ENCODE measurements around the gene MAST2.
"Not testable (repeated sequence)": the region's sequence is repeated elsewhere in the genome, so short reads cannot be mapped to it uniquely, and the experiment has no call there.

Gene MAST2

DNA sequence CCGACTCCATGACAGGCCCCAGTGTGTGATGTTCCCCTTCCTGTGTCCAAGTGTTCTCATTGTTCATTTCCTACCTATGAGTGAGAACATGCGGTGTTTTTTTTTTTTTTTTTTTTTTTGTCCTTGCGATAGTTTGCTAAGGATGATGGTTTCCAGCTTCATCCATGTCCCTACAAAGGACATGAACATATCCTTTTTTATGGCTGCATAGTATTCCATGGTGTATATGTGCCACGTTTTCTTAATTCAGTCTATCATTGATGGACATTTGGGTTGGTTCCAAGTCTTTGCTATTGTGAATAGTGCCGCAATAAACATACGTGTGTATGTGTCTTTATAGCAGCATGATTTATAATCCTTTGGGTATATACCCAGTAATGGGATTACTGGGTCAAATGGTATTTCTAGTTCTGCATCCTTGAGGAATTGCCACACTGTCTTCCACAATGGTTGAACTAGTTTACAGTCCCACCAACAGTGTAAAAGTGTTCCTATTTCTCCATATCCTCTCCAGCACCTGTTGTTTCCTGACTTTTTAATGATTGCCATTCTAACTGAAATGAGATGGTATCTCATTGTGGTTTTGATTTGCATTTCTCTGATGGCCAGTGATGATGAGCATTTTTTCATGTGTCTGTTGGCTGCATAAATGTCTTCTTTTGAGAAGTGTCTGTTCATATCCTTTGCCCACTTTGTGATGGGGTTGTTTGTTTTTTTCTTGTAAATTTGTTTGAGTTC lies 54.5 kb downstream of the MAST2 start:
- DNase-seq (ENCODE audit: low read depth), result not testable (repeated sequence)

DNA sequence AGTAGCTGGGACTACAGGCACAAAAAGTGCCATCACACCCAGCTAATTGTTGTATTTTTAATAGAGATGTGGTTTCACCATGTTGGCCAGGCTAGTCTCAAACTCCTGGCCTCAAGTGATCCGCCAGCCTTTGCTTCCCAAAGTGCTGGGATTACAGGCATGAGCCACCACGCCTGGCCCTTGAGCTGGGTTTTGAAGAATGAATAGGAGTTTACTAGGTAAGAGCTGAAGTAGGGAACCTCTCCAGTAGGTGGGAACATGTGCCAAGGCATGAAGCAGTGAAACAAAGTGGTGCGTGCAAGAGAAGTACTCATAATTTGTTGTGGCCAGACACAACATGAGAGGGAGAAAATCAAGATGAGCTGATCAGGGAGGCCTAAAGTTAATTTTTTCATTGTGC lies 55.8 kb downstream of the MAST2 start:
- DNase-seq (ENCODE audit: low read depth), result no peak

DNA sequence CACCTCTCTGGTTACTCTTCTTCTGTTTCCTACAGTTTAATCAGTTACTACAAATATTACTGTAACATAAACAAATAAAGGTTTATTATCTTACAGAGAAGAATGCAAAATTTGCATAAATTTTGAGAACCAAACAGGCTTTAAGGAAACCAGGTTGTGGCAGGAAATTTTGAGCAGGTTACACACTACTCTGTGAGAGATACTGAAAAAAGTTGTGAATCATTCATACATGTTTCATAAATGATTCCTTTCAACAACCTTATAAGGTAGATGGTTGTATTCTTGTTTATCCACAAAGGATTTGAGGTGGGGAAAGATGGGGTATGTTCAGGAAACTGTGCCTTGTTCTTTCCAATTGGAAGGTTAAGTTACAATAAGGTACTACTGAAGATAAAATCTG lies 58.6 kb downstream of the MAST2 start:
- no peak for DNase-seq (ENCODE audit: low read depth)

DNA sequence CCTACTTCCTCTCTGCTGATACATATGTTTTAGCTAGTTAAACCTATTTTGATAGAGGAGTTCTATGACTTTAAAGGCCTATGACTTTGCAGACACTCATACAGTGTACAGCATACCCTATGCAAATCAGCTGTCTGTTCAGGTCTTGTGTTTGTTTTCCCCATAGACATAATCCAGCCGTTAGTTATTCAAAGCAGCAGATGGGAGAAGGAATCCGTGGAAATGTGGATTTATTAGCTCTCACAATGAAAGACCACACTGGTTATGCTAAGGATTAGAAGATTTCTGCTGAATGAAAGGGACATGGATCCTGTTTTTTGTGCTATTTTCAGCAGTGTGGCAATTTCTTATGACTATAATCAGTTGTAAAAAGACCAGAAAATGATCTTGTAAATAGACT lies 59.8 kb downstream of the MAST2 start:
- DNase-seq (ENCODE audit: low read depth), result no peak

DNA sequence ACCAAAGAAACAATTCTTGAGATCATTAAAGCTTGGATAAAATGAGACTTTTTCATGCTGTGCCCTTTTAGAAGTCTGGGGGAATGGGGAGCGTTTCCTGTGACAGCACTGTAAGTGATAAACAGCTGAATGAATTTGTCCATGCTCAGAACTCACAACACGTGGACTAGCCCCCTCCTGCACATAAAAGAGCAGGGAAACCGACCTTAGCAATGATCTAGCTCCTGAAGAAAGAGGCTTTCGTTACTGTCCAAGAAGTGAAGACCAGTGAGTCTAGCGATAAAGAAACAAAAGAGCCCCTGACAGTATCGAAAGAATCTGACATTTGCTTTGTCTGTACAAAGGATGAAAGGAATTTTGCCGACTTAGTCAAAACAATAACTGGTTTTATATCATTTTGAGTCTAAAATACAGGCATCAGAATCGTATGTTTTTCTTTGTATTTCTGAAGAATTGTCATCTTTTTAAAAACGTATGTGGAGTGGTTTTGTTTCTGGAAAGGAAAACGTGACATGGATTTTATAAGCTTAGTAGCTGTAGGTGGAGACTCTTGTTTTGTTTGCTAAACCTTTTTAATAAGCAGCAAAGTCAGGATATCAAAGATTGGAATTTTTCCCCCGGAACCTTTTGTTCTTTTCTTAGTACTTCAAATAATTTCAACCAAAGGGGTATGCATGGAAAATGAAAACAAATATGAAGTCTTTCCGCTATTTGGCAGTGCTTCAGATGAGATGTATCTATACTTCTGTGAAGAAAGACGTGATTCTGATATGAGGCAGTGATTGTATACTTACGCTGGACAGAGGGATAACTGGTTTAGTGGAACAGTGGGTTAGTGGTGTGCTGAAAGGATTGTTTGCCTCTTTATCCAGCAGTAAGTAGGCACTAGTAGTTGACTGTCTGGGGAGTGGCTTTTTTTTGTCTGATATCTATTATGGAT lies 61.0 kb downstream of the MAST2 start:
- DNase-seq (ENCODE audit: low read depth), result no peak

DNA sequence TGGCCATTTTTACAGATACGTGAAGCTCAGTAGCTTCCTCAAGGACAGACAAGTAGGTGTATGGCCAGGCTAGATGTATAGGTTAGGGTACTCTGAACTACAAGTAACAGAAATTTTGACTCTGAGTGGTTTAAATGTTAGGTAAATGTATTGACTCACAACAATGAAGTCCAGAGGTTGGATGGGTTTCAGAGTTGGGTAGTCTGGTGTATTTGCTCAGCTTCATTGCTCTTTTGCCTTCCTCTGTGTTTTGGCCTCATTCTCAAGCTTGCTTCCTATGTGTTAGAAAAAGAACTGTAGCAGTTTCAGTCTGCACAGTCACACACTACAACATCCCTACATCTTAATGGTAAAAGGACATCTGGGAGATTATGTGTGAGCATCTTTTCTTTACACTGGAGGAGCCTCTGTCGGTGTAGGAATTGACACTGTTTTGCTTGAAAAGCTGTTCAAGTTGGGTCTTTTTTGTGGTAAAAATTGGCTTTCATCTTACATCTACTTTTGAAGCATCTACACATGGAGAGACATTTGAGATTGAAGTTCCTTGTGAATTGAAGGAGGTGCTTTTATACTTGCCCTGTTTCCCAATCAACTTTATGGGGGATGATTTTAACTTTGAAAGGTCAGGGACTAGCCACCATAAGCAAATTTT lies 64.4 kb downstream of the MAST2 start:
- no peak for DNase-seq (ENCODE audit: low read depth)

DNA sequence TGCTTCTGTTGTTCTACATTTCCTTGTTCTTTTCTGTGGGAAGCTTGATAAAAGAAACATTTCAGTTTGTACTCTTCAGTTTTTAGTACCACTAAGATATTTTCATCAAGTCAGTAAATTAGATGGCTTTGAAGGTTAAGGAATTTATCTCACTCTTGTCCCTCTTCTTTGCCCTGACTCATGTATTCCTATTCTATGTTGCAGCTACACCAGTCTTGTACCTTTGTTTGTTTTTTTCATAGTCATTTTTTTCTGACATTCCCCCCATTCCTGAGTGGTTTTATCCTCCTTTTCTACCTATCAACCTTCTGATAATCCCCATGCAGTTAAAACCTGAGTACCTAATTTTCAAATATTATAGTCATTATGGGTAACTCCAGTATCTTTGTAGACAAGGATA lies 65.4 kb downstream of the MAST2 start:
- no peak for DNase-seq (ENCODE audit: low read depth)

DNA sequence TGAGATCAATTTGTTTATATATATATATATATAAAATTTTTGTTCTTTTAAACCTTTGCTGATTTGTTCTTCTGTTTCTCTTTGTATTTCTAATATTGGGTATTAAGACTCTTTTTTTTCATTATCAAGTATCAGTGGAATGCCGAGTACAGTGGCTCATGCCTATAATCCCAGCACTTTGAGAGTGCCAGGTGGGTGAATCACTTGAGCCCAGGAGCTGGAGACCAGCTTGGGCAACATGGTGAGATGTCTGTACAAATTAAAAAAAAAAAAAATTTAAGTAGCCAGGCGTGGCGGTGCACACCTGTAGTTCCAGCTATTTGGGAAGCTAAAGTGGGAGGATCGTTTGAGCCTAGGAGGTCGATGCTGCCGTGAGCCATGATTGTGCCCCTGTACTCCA lies 67.1 kb downstream of the MAST2 start:
- DNase-seq (ENCODE audit: low read depth), result no peak

DNA sequence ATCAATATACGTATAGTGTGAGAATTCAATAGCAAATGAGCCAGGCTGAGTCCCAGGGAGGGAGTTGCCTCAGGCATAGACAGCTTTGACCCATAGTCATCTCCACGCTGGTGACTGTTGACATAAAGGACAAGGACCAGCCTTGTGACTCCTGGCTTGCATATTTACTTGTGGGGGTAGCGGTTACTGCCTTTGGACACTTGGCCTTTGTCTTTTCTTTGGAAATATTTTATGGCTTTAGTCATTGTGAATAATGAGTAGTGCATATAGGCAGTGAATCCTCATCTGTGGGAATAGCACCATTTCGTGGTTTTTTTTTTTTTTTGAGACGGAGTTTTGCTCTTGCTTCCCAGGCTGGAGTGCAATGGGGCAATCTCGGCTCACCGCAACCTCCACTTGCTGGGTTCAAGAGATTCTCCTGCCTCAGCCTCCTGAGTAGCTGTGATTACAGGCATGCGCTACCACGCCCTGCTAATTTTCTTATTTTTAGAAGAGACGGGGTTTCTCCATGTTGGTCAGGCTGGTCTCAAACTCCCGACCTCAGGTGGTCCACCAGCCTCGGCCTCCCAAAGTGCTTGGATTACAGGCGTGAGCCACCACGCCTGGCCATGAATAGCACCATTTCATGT lies 68.9 kb downstream of the MAST2 start:
- peak; percentile 68 for DNase-seq (ENCODE audit: low read depth)

DNA sequence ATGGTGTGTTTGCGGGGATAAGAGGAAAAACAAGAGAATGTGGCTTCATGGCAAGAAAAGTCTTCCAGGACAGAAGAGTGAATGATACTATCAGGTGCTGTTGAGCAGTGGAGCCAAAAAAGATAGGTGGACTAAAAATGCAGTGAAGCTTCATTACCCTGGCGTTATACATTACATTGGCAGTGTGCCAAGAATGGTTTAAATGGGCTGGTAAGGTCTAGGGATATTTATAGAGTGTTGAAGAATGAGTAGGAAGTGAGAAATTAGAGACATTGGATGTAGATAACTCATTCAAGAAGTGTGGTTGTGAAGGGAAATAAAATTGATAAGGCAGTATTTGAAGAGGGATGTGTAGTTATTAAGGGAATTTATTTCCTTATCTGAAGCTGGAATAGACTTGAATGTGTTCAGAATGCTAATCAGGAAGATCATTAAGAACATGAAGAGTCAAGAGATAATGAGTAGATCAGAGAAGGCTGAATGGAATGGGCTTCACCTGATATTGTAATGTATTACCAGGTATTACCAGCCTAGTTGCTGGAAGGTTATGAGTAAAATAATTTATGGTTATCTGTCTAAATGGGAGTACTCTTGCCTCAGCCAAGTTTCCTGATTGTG lies 72.7 kb downstream of the MAST2 start:
- DNase-seq (ENCODE audit: low read depth), result no peak

DNA sequence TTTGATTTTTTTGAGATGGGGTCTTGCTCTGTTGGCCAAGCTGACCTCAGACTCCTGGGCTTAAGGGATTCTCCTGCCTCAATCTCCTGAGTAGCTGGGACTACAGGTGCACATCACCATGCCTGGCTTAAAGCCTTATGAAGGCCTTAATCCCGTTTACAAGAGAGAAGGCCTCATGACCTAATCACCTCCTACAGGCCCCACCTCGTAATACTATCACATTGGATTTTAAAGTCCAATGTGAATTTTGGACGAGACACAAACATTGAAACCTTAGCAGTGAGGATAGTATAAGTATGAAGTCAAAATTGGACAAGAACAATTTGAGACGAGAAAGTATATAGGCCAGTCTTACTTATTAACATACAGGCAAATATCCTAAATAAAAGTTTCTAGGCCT lies 73.9 kb downstream of the MAST2 start:
- DNase-seq (ENCODE audit: low read depth), result no peak

DNA sequence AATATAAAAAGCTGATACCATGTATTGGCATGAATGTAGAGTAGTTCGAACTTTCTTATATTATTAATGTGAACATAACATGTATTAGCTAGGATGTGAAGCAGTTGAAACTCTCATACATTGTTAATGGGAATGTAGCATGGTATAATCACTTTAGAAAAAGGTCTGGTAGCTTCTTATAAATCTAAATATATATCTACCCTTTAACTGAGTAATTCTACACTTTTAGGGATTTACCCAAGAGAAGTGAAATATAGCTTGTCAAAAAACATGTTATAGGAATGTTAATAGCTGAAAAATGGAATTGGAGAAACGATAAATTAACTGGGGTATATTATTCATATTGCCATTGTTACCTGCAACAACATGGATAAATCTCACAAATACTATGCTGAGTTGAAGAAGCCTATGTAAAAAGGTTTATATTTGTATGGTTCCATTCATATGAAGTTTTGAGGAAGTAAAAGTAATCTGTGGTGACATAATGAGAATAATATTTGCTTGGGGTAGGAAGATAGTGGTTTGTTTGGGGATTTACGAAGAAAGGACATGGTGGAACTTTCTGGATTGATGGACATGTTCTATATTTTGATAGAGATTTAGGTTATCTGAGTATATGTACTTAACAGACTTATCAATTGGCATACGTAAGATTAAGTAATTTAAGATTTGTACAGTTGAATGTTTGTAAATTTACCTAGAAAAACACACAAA lies 76.6 kb downstream of the MAST2 start:
- DNase-seq (ENCODE audit: low read depth), result no peak

DNA sequence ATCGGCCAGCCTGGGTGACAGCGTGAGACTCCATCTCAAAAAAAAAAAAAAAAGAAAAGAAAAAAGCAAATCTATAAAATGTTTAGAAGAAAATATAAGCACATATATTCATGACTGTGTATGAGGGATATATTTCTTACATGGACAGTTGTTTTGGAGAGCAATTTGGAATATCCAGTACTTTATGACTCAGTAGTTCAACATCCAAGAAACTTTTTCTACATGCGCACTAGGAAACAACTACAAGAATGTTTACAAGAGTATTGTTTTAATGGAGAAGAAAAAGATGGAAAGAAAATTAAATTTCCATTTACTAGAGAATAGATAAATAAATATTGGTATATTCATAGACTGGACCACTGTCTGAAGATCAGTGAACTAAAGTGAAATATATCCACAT lies 77.5 kb downstream of the MAST2 start:
- peak; percentile 33 for DNase-seq (ENCODE audit: low read depth)

DNA sequence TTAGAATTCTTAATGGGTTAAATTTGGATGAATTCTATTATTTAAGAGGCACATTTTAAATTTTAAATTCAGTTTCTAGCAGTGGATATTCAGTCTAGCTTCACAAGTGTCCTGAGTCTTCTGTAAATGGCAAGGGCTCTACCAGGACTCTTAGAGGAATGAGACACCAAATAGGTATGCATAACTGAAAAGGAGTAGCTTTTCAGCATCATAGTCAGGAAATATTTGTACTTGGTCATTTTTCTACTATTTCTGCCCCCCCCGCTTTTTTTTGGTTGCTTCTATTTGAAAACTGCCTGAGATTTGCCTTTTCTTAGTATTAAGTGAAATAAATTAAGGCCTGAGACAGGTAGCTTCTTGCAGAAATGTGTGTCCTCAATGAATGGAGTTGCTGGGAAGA lies 80.2 kb downstream of the MAST2 start:
- no peak for DNase-seq (ENCODE audit: low read depth)

DNA sequence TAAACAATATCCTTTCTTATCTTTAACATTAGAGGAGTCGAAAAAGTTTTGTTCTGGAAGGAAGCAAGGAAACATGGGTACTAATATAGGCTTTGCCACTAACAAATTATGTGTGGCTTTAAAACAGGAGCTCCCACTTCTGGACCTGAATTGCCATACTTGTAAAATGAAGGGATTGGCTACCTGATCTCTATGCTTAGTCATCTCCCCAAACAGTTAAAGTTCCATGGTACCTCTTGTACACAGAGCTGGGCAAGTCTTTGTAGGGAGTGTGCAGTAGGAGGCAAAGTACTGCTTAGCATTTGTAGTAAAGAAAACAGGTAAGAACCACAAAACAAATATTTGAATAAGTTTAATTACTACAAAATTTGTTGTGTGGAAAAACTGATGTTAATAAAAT lies 81.3 kb downstream of the MAST2 start:
- no peak for DNase-seq (ENCODE audit: low read depth)

DNA sequence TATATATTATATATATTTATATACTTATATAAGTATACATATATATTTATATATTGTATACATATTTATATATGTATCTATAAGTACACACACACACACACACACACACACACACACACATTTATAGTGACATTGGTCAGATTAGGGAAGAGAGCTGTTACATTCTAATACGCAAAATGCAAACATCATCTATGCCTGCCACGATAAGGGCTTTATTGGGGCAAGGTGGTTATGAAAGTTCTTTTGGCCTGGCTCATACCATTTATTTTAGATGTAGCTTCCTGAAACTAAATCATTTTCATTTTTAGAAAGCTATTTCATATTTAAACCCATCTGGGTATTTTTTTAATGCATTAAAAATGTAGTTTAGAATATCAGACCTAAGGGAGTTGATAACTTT lies 82.8 kb downstream of the MAST2 start:
- DNase-seq (ENCODE audit: low read depth), result no peak

DNA sequence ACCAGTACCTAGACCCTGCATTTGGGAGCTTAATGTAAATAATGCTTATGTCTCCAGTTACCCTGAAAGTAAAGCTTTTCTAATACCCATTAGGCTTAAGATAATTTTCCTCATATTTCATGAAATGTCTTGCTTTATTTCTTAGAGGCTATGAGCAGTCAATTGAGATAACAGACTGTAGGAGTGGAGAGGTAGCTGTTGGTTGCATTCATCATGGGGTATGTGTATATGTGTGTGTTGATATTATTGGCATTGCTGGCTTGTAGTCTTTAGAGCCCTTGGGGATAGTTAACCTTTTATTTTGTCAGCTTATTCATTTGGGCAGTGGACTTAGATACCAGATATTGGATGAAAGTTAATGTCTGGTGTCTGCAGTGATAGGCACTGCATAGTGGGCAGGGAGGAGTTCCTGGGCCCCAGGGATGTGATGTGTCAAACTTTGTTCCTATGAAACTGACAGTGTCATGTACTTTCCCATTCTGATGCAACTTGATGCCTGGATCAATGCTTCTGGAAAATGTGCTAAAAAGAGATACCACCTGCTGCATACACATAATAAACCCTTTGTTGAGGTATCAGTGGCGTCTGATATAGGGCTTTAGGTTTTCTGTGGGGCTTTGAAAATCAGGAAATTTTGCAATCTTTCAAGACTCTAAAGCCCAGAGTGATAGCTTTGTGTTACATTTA lies 83.9 kb downstream of the MAST2 start:
- no peak for DNase-seq (ENCODE audit: low read depth)

DNA sequence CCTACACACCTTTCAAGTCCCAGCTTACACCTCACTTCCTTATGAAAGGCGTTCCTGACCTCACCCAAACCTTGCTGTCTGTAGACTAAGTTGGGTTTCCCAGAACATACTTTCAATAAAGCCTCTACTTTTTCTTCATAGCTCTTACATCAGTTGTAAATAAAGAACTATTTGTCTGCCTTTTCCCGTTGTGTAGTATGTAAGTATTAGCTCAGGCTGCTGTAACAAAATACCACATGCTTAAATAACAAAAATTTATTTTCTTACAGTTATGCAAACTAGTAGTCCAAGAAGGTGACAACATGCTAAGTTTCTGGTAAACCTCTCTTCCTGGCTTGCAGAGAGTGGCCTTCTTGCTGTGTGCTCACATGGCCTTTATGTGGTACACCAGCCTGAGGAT lies 86.7 kb downstream of the MAST2 start:
- no peak for DNase-seq (ENCODE audit: low read depth)

DNA sequence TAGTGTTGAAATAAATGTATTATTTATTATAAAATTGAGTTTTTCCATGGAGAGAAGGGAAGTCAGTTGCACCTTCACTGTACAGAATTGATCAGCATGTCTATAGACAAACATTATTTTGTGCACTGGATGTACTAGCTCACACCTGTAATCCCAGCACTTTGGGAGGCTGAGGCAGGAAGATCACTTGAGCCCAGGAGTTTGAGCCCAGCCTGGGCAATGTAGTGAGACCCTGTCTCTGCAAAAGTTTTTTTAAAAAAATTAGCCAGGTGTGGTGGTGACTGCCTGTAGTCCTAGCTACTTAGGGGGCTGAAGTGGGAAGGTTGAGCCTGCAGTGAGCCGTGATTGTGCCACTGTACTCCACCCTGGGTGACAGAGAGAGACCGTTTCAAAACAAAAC lies 87.7 kb downstream of the MAST2 start:
- no peak for DNase-seq (ENCODE audit: low read depth)

DNA sequence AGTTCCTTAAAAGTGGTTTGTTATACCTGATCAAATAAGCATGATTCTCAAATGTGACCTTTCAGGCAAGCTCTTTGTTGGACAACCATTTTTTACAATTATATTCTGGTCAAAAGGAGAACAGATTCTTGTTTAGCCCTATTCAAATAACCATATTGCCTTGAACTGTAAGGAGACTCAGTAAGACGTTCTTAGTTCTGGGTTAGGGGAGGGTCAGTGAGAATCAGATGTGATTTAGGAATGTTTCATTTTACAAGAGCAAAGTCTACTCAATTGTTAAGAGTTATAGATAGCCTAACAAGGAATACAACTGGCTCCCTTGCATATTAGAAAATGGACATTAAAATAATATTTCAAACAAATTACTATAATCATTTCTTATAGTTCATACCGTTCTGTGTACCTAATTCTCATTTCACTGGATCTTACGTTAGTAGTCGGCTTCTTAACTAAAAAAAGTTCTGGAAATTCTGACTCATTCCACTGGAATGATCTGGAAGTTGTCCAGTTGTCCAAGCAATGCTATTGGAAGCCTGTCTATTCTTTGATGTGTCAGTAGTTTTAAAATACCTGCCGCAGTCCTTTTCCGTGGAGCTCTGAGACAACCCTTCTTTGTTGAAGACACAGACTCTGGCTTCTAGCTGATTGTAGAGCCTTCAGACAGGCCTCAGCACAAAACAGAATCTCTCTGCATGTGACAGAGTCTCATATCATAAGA lies 88.8 kb downstream of the MAST2 start:
- DNase-seq (ENCODE audit: low read depth), result peak; percentile 44
